22Rv1 (cell line): Measurements from ENCODE around the gene IMPG1.

ENCODE experiments used
- CTCF ChIP-seq: fragments of 450-650 bp; IDR thresholded peaks from 2 replicates; pipeline ENCODE4 v1.5.1; 2017; ENCODE audit warnings: mild to moderate bottlenecking
- ZFX ChIP-seq: fragments of 450-650 bp; IDR thresholded peaks from 2 replicates; pipeline ENCODE4 v1.6.1; 2017; ENCODE audit warnings: antibody characterized with exemption, borderline replicate concordance

GRCh38 chr6:76035713-76036112 is 36.7 kb downstream of the IMPG1 start:
- TF ChIP-seq CTCF, result no peak
- no peak for TF ChIP-seq ZFX
